HUES48 (cell line): ENCODE measurements around the gene NHS.
"Not testable (repeated sequence)": the region's sequence is repeated elsewhere in the genome, so short reads cannot be mapped to it uniquely, and the experiment has no call there.

ENCODE experiments used
- H3K27ac ChIP-seq: one replicate; pipeline ENCODE4 v1.7.0; 2013; ENCODE audit warnings: low read depth, low read length, inconsistent platforms
- H3K27me3 ChIP-seq: 2 replicates; pipeline ENCODE4 v1.6.1; 2013; ENCODE audit warnings: mild to moderate bottlenecking, low read length; ENCODE audit not compliant: control insufficient read depth, insufficient read depth
- H3K36me3 ChIP-seq: 2 replicates; pipeline ENCODE4 v1.6.1; 2013; ENCODE audit warnings: low read length; ENCODE audit not compliant: control insufficient read depth, insufficient read depth
- H3K4me1 ChIP-seq: 2 replicates; pipeline ENCODE4 v1.6.1; 2013; ENCODE audit warnings: mild to moderate bottlenecking, low read length; ENCODE audit not compliant: control insufficient read depth, insufficient read depth
- H3K4me3 ChIP-seq: 2 replicates; pipeline ENCODE4 v1.5.1; 2013; ENCODE audit warnings: mild to moderate bottlenecking, low read depth, low read length
- H3K9ac ChIP-seq: 2 replicates; pipeline ENCODE4 v1.6.1; 2013; ENCODE audit warnings: mild to moderate bottlenecking, low read depth, low read length, moderate library complexity
- H3K9me3 ChIP-seq: 2 replicates; pipeline ENCODE4 v1.6.1; 2013; ENCODE audit warnings: low read length; ENCODE audit not compliant: control insufficient read depth, insufficient read depth

Gene NHS

GRCh38 chrX:17555846-17556245, 180.8 kb downstream of the NHS start:
- no peaks in the 10 kb centered on the region for H3K9me3 ChIP-seq
- H3K4me1 ChIP-seq = peaks cover 38% of the 10 kb centered on the region
- H3K27me3 ChIP-seq = no peaks in the 10 kb centered on the region
- no peak overlapping the region for H3K9ac ChIP-seq
- H3K27ac ChIP-seq = no peak overlapping the region
- no peak overlapping the region for H3K4me3 ChIP-seq
- H3K36me3 ChIP-seq = no peaks in the 10 kb centered on the region

GRCh38 chrX:17559728-17560379, 184.9 kb downstream of the NHS start:
- no peaks in the 10 kb centered on the region for H3K9me3 ChIP-seq
- H3K27me3 ChIP-seq = no peaks in the 10 kb centered on the region
- peak overlapping the region; percentile 26; the same call in 1 of the 2 replicates for H3K4me3 ChIP-seq
- peaks cover 29% of the 10 kb centered on the region for H3K4me1 ChIP-seq
- H3K9ac ChIP-seq = no peak overlapping the region
- peak overlapping the region; percentile 56 for H3K27ac ChIP-seq
- H3K36me3 ChIP-seq = no peaks in the 10 kb centered on the region

- no peaks in the 10 kb centered on the region for H3K36me3 ChIP-seq
- peaks cover 27% of the 10 kb centered on the region for H3K4me1 ChIP-seq
- no peaks in the 10 kb centered on the region for H3K9me3 ChIP-seq
- peak overlapping the region; percentile 56 for H3K27ac ChIP-seq
- peak overlapping the region; percentile 26; the same call in 1 of the 2 replicates for H3K4me3 ChIP-seq
- H3K9ac ChIP-seq = no peak overlapping the region
- no peaks in the 10 kb centered on the region for H3K27me3 ChIP-seq
Measured at GRCh38 chrX:17560385-17560784, 185.4 kb downstream of the NHS start.

- peaks cover 24% of the 10 kb centered on the region for H3K4me1 ChIP-seq
- H3K36me3 ChIP-seq = no peaks in the 10 kb centered on the region
- H3K9me3 ChIP-seq = no peaks in the 10 kb centered on the region
- H3K9ac ChIP-seq = no peak overlapping the region
- no peak overlapping the region for H3K4me3 ChIP-seq
- no peaks in the 10 kb centered on the region for H3K27me3 ChIP-seq
- H3K27ac ChIP-seq = no peak overlapping the region
Measured at GRCh38 chrX:17563076-17563475, 188.1 kb downstream of the NHS start.

- Histone ChIP-seq H3K36me3 (no peaks in the 10 kb centered on the region), H3K27me3 (no peaks in the 10 kb centered on the region), H3K9me3 (no peaks in the 10 kb centered on the region), H3K9ac (no peak overlapping the region), H3K4me1 (peaks cover 24% of the 10 kb centered on the region), H3K4me3 (no peak overlapping the region), H3K27ac (no peak overlapping the region)
Measured at GRCh38 chrX:17563515-17563914, 188.5 kb downstream of the NHS start.

- Histone ChIP-seq H3K27me3 (no peaks in the 10 kb centered on the region), H3K36me3 (no peaks in the 10 kb centered on the region), H3K9ac (no peak overlapping the region), H3K9me3 (no peaks in the 10 kb centered on the region), H3K4me1 (peaks cover 14% of the 10 kb centered on the region), H3K27ac (no peak overlapping the region), H3K4me3 (no peak overlapping the region)
Measured at GRCh38 chrX:17564689-17565409, 189.8 kb downstream of the NHS start.

GRCh38 chrX:17566740-17567139, 191.7 kb downstream of the NHS start:
- H3K9me3 ChIP-seq = no peaks in the 10 kb centered on the region
- H3K4me3 ChIP-seq = no peak overlapping the region
- no peaks in the 10 kb centered on the region for H3K27me3 ChIP-seq
- no peak overlapping the region for H3K27ac ChIP-seq
- H3K36me3 ChIP-seq = no peaks in the 10 kb centered on the region
- H3K4me1 ChIP-seq = no peaks in the 10 kb centered on the region; the same call in none of the 2 replicates
- H3K9ac ChIP-seq = no peak overlapping the region

- H3K27me3 ChIP-seq = no peaks in the 10 kb centered on the region
- no peak overlapping the region for H3K9ac ChIP-seq
- no peak overlapping the region for H3K27ac ChIP-seq
- no peak overlapping the region for H3K4me3 ChIP-seq
- no peaks in the 10 kb centered on the region for H3K9me3 ChIP-seq
- H3K4me1 ChIP-seq = no peaks in the 10 kb centered on the region; the same call in none of the 2 replicates
- no peaks in the 10 kb centered on the region for H3K36me3 ChIP-seq
Measured at GRCh38 chrX:17567187-17567586, 192.2 kb downstream of the NHS start.

- H3K9me3 ChIP-seq = no peaks in the 10 kb centered on the region
- H3K9ac ChIP-seq = no peak overlapping the region
- H3K27ac ChIP-seq = no peak overlapping the region
- H3K27me3 ChIP-seq = no peaks in the 10 kb centered on the region
- no peaks in the 10 kb centered on the region for H3K36me3 ChIP-seq
- H3K4me3 ChIP-seq = no peak overlapping the region
- no peaks in the 10 kb centered on the region; the same call in none of the 2 replicates for H3K4me1 ChIP-seq
Measured at GRCh38 chrX:17567821-17568220, 192.8 kb downstream of the NHS start.

- not testable (repeated sequence) for H3K27me3 ChIP-seq, H3K9ac ChIP-seq, H3K4me1 ChIP-seq, H3K9me3 ChIP-seq, H3K4me3 ChIP-seq, H3K27ac ChIP-seq, H3K36me3 ChIP-seq
Measured at GRCh38 chrX:17568804-17569203, 193.8 kb downstream of the NHS start.

GRCh38 chrX:17579026-17579425, 204.0 kb downstream of the NHS start:
- no peaks in the 10 kb centered on the region for H3K9me3 ChIP-seq
- no peak overlapping the region for H3K9ac ChIP-seq
- 0 out of 2 replicates have a peak, but pooled peaks cover 13% of the 10 kb centered on the region for H3K4me1 ChIP-seq
- H3K4me3 ChIP-seq = no peak overlapping the region
- H3K36me3 ChIP-seq = no peaks in the 10 kb centered on the region
- peaks cover 2% of the 10 kb centered on the region; the same call in 1 of the 2 replicates for H3K27me3 ChIP-seq
- H3K27ac ChIP-seq = no peak overlapping the region
